Ovary (tissue), 3 donors: ENCODE results near the gene SLC39A11.

ENCODE experiments used
- CTCF ChIP-seq, 3 donors: fragments of 450-650 bp in 2 of 3; fragments of 200-600 bp in 1 of 3; IDR thresholded peaks; one replicate each; pipeline versions ENCODE4 v1.5.1 to v1.8.0; 2016 to 2022; ENCODE audit warnings: antibody characterized with exemption in 3 of 3, mild to moderate bottlenecking in 1 of 3
- EP300 ChIP-seq: sonication (generic); formaldehyde crosslinking; IDR thresholded peaks from one replicate; pipeline ENCODE4 v1.6.1; 2017; ENCODE audit warnings: antibody characterized with exemption
- POLR2A ChIP-seq: fragments of 450-650 bp; IDR thresholded peaks from one replicate; pipeline ENCODE4 v1.6.1; 2017; ENCODE audit warnings: antibody characterized with exemption, mild to moderate bottlenecking, moderate library complexity
- donor health status: DM: no; HTN: no; CAD: no.

GRCh38 chr17:72985882-72986720, 106.4 kb downstream of the SLC39A11 start:
- TF ChIP-seq CTCF (IDR thresholded peaks at IDR 0.05) (no peak), POLR2A (no peak), EP300 (no peak)
